BLaER1 (cell line): ENCODE data around the gene SLC25A13.
"Not testable (repeated sequence)": the region's sequence is repeated elsewhere in the genome, so short reads cannot be mapped to it uniquely, and the experiment has no call there.

Experiments used
- H3K27ac ChIP-seq: shearing (Covaris generic); formaldehyde crosslinking; 2 replicates; pipeline ENCODE4 v1.8.1; 2022
- H3K27me3 ChIP-seq: shearing (Covaris generic); formaldehyde crosslinking; 2 replicates; pipeline ENCODE4 v1.8.1; 2022
- H3K36me3 ChIP-seq: shearing (Covaris generic); formaldehyde crosslinking; 2 replicates; pipeline ENCODE4 v1.8.1; 2022
- H3K4me1 ChIP-seq: shearing (Covaris generic); formaldehyde crosslinking; 2 replicates; pipeline ENCODE4 v1.8.1; 2022
- H3K4me2 ChIP-seq: shearing (Covaris generic); formaldehyde crosslinking; 2 replicates; pipeline ENCODE4 v1.8.1; 2022
- H3K4me3 ChIP-seq: shearing (Covaris generic); formaldehyde crosslinking; 2 replicates; pipeline ENCODE4 v1.8.1; 2022
- H3K9ac ChIP-seq: shearing (Covaris generic); formaldehyde crosslinking; 2 replicates; pipeline ENCODE4 v1.8.1; 2022
- H3K9me3 ChIP-seq: shearing (Covaris generic); formaldehyde crosslinking; 2 replicates; pipeline ENCODE4 v1.8.1; 2022
- H4K20me1 ChIP-seq: shearing (Covaris generic); formaldehyde crosslinking; 2 replicates; pipeline ENCODE4 v1.8.1; 2022
- Cebpa-rat ChIP-seq: shearing (Covaris generic); IDR thresholded peaks from 2 replicates; pipeline ENCODE4 v1.8.1; 2022

SLC25A13 gene

GRCh38 chr7:96346293-96346953, 24.5 kb upstream of the SLC25A13 start:
- Histone ChIP-seq H3K27me3 (no peaks in the 10 kb centered on the region), H3K36me3 (no peaks in the 10 kb centered on the region), H3K4me3 (no peak overlapping the region), H4K20me1 (no peaks in the 10 kb centered on the region), H3K4me2 (no peak overlapping the region), H3K4me1 (no peaks in the 10 kb centered on the region), H3K9ac (no peak overlapping the region), H3K27ac (no peak overlapping the region), H3K9me3 (no peaks in the 10 kb centered on the region)
- no peak for TF ChIP-seq Cebpa-rat

- H3K4me1 ChIP-seq: no peaks in the 10 kb centered on the region
- no peak overlapping the region for H3K9ac ChIP-seq
- no peaks in the 10 kb centered on the region for H4K20me1 ChIP-seq
- TF ChIP-seq Cebpa-rat: no peak
- H3K9me3 ChIP-seq: no peaks in the 10 kb centered on the region
- no peak overlapping the region for H3K27ac ChIP-seq
- no peaks in the 10 kb centered on the region for H3K27me3 ChIP-seq
- no peaks in the 10 kb centered on the region for H3K36me3 ChIP-seq
- H3K4me3 ChIP-seq: no peak overlapping the region
- H3K4me2 ChIP-seq: no peak overlapping the region
These were observed 22.3 kb upstream of the SLC25A13 start for GRCh38 chr7:96344236-96344635.

- Histone ChIP-seq H3K9ac (no peak overlapping the region), H3K27me3 (no peaks in the 10 kb centered on the region), H3K36me3 (no peaks in the 10 kb centered on the region), H3K9me3 (no peaks in the 10 kb centered on the region), H3K4me3 (no peak overlapping the region), H3K4me2 (no peak overlapping the region), H3K27ac (no peak overlapping the region), H3K4me1 (no peaks in the 10 kb centered on the region), H4K20me1 (no peaks in the 10 kb centered on the region)
- TF ChIP-seq Cebpa-rat: no peak
These were observed 20.2 kb upstream of the SLC25A13 start for GRCh38 chr7:96342049-96342448.

- no peaks in the 10 kb centered on the region for H3K36me3 ChIP-seq
- no peak overlapping the region for H3K4me2 ChIP-seq
- no peak overlapping the region for H3K27ac ChIP-seq
- no peaks in the 10 kb centered on the region for H3K4me1 ChIP-seq
- H4K20me1 ChIP-seq: no peaks in the 10 kb centered on the region
- H3K9me3 ChIP-seq: no peaks in the 10 kb centered on the region
- TF ChIP-seq Cebpa-rat: no peak
- no peak overlapping the region for H3K4me3 ChIP-seq
- no peaks in the 10 kb centered on the region for H3K27me3 ChIP-seq
- no peak overlapping the region for H3K9ac ChIP-seq
These were observed 15.6 kb upstream of the SLC25A13 start for GRCh38 chr7:96337519-96337918.

GRCh38 chr7:96332325-96332724, 10.4 kb upstream of the SLC25A13 start:
- Histone ChIP-seq H3K9me3 (no peaks in the 10 kb centered on the region), H3K27me3 (no peaks in the 10 kb centered on the region), H3K27ac (no peak overlapping the region), H3K4me2 (no peak overlapping the region), H3K36me3 (no peaks in the 10 kb centered on the region), H3K4me3 (no peak overlapping the region), H4K20me1 (no peaks in the 10 kb centered on the region), H3K9ac (no peak overlapping the region), H3K4me1 (no peaks in the 10 kb centered on the region)
- no peak for TF ChIP-seq Cebpa-rat

GRCh38 chr7:96331775-96332174, 9.9 kb upstream of the SLC25A13 start:
- Histone ChIP-seq H4K20me1 (no peaks in the 10 kb centered on the region), H3K27me3 (no peaks in the 10 kb centered on the region), H3K9ac (no peak overlapping the region), H3K9me3 (no peaks in the 10 kb centered on the region), H3K27ac (no peak overlapping the region), H3K4me3 (no peak overlapping the region), H3K4me2 (no peak overlapping the region), H3K36me3 (no peaks in the 10 kb centered on the region), H3K4me1 (no peaks in the 10 kb centered on the region)
- no peak for TF ChIP-seq Cebpa-rat

GRCh38 chr7:96331233-96331632, 9.3 kb upstream of the SLC25A13 start:
- no peak for TF ChIP-seq Cebpa-rat
- no peaks in the 10 kb centered on the region for H3K9me3 ChIP-seq
- H3K27ac ChIP-seq: no peak overlapping the region
- H3K4me2 ChIP-seq: no peak overlapping the region
- H3K27me3 ChIP-seq: no peaks in the 10 kb centered on the region
- H3K4me3 ChIP-seq: no peak overlapping the region
- no peaks in the 10 kb centered on the region for H4K20me1 ChIP-seq
- no peaks in the 10 kb centered on the region; the same call in 1 of the 2 replicates for H3K4me1 ChIP-seq
- no peaks in the 10 kb centered on the region for H3K36me3 ChIP-seq
- H3K9ac ChIP-seq: no peak overlapping the region

GRCh38 chr7:96330193-96330592, 8.3 kb upstream of the SLC25A13 start:
- no peak overlapping the region for H3K27ac ChIP-seq
- H3K36me3 ChIP-seq: no peaks in the 10 kb centered on the region
- no peak for TF ChIP-seq Cebpa-rat
- H3K4me3 ChIP-seq: no peak overlapping the region
- no peaks in the 10 kb centered on the region for H4K20me1 ChIP-seq
- no peaks in the 10 kb centered on the region for H3K9me3 ChIP-seq
- H3K4me1 ChIP-seq: no peaks in the 10 kb centered on the region; the same call in 1 of the 2 replicates
- H3K9ac ChIP-seq: no peak overlapping the region
- no peak overlapping the region for H3K4me2 ChIP-seq
- H3K27me3 ChIP-seq: no peaks in the 10 kb centered on the region

GRCh38 chr7:96329241-96329640, 7.3 kb upstream of the SLC25A13 start:
- H3K4me3 ChIP-seq: no peak overlapping the region
- no peak overlapping the region for H3K4me2 ChIP-seq
- no peaks in the 10 kb centered on the region for H3K9me3 ChIP-seq
- no peaks in the 10 kb centered on the region for H3K36me3 ChIP-seq
- no peak overlapping the region for H3K27ac ChIP-seq
- H3K27me3 ChIP-seq: no peaks in the 10 kb centered on the region
- TF ChIP-seq Cebpa-rat: no peak
- no peaks in the 10 kb centered on the region; the same call in 1 of the 2 replicates for H3K4me1 ChIP-seq
- no peak overlapping the region for H3K9ac ChIP-seq
- H4K20me1 ChIP-seq: no peaks in the 10 kb centered on the region

- Histone ChIP-seq H3K4me1 (no peaks in the 10 kb centered on the region; the same call in 1 of the 2 replicates), H3K36me3 (no peaks in the 10 kb centered on the region), H3K4me3 (no peak overlapping the region), H3K27me3 (no peaks in the 10 kb centered on the region), H3K4me2 (no peak overlapping the region), H3K27ac (no peak overlapping the region), H3K9me3 (no peaks in the 10 kb centered on the region), H3K9ac (no peak overlapping the region), H4K20me1 (no peaks in the 10 kb centered on the region)
- TF ChIP-seq Cebpa-rat: no peak
These were observed 6.1 kb upstream of the SLC25A13 start for GRCh38 chr7:96328016-96328415.

GRCh38 chr7:96327429-96327828, 5.5 kb upstream of the SLC25A13 start:
- H3K4me2 ChIP-seq: no peak overlapping the region

GRCh38 chr7:96326752-96327151, 4.9 kb upstream of the SLC25A13 start:
- H3K9me3 ChIP-seq, H3K4me2 ChIP-seq, H3K9ac ChIP-seq, H3K4me1 ChIP-seq, H3K27ac ChIP-seq, H4K20me1 ChIP-seq, H3K27me3 ChIP-seq, H3K36me3 ChIP-seq, H3K4me3 ChIP-seq: not testable (repeated sequence)

More at GRCh38 chr7:96327429-96327828, 5.5 kb upstream of the SLC25A13 start:
- Histone ChIP-seq H3K27ac (no peak overlapping the region), H4K20me1 (no peaks in the 10 kb centered on the region), H3K9me3 (no peaks in the 10 kb centered on the region), H3K4me1 (peaks cover 2% of the 10 kb centered on the region), H3K9ac (no peak overlapping the region), H3K4me3 (no peak overlapping the region), H3K36me3 (no peaks in the 10 kb centered on the region), H3K27me3 (no peaks in the 10 kb centered on the region)
- no peak for TF ChIP-seq Cebpa-rat
